PC-3 (cell line): ENCODE data around the gene GSG1.

Experiments
- EZH2 ChIP-seq: fragments of 300-600 bp; sonication (generic); IDR thresholded peaks from one replicate; pipeline ENCODE4 v1.6.1; 2017; ENCODE audit warnings: antibody characterized with exemption, mild to moderate bottlenecking, low read length; ENCODE audit not compliant: unreplicated experiment
- EZH2phosphoT487 ChIP-seq: fragments of 300-600 bp; sonication (generic); IDR thresholded peaks from 2 replicates; pipeline ENCODE4 v1.6.1; 2018; ENCODE audit warnings: mild to moderate bottlenecking, antibody characterized with exemption, low read length, borderline replicate concordance
- TF ChIP-seq, protein P1 (sequence below): fragments of 300-600 bp; sonication (generic); conservative IDR thresholded peaks from 2 replicates; pipeline ENCODE4 v1.5.1; 2017; ENCODE audit warnings: antibody characterized with exemption, low read depth, mild to moderate bottlenecking, low read length

DNA sequence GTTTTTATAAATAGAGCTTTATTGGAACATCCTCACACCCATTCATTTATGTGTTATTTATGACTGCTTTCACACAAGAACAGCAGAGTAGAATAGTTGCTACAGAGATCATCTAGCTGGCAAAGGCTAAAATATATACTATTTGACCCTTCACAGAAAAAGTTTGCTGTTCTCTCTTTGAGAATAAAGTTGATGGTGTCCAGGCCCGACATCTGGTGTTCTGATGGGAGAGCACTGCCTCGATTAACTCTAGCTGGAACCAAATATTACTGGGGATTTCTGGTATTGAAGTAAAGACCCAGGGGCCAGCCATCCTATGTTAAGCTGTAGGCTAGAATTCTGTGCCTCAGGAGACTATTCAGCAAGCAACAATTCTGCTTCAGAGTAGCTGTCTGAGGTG, 37.5 kb downstream of the GSG1 start:
- TF ChIP-seq, protein P1, sequence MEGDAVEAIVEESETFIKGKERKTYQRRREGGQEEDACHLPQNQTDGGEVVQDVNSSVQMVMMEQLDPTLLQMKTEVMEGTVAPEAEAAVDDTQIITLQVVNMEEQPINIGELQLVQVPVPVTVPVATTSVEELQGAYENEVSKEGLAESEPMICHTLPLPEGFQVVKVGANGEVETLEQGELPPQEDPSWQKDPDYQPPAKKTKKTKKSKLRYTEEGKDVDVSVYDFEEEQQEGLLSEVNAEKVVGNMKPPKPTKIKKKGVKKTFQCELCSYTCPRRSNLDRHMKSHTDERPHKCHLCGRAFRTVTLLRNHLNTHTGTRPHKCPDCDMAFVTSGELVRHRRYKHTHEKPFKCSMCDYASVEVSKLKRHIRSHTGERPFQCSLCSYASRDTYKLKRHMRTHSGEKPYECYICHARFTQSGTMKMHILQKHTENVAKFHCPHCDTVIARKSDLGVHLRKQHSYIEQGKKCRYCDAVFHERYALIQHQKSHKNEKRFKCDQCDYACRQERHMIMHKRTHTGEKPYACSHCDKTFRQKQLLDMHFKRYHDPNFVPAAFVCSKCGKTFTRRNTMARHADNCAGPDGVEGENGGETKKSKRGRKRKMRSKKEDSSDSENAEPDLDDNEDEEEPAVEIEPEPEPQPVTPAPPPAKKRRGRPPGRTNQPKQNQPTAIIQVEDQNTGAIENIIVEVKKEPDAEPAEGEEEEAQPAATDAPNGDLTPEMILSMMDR: no peak
- no peak for TF ChIP-seq EZH2
- TF ChIP-seq EZH2phosphoT487: no peak
